Activated CD8-positive, alpha-beta T cell treated with anti-CD3 and anti-CD28 coated beads for 36 hours (primary cell): ENCODE data around the gene PLEKHG3. TPM values are rescaled to one million over a fixed set of nuclear protein-coding genes. Genes with fewer than 3 reads are reported as not detected.

Source experiments
- ATAC-seq: fragments of 200-7000 bp; cut with Tn5 transposase; one replicate; pipeline ENCODE4 v1.10.0; 2021; ENCODE audit warnings: mild to moderate bottlenecking, moderate library complexity
- CTCF ChIA-PET: fragments of 350-600 bp; sonication (Branson Sonifier 250); formaldehyde crosslinking; loops from one replicate; lab custom pipeline; 2021; ENCODE audit warnings: antibody characterized with exemption; lab: Charles Lee
- POLR2A ChIA-PET: fragments of 350-600 bp; sonication (Branson Sonifier 250); formaldehyde crosslinking; loops from one replicate; lab custom pipeline; 2021; ENCODE audit warnings: antibody characterized with exemption; lab: Charles Lee
- DNase-seq: peaks from one replicate; pipeline ENCODE4 v3.0.0-alpha.2; 2020
- H3K27ac Mint-ChIP-seq: one replicate; pipeline ENCODE4 v1.8.0; 2021; ENCODE audit warnings: mild to moderate bottlenecking, mixed read lengths
- H3K27me3 Mint-ChIP-seq: one replicate; pipeline ENCODE4 v1.8.0; 2021; ENCODE audit warnings: mixed read lengths
- H3K36me3 Mint-ChIP-seq: one replicate; pipeline ENCODE4 v1.8.0; 2021; ENCODE audit warnings: low read depth, mixed read lengths
- H3K4me1 Mint-ChIP-seq: one replicate; pipeline ENCODE4 v1.8.0; 2021; ENCODE audit warnings: low read depth, mixed read lengths
- H3K4me3 Mint-ChIP-seq: one replicate; pipeline ENCODE4 v1.8.0; 2021; ENCODE audit warnings: mild to moderate bottlenecking, moderate library complexity, mixed read lengths
- H3K9me3 Mint-ChIP-seq: one replicate; pipeline ENCODE4 v1.8.0; 2021; ENCODE audit warnings: mixed read lengths
- intact Hi-C: fragments of 100-400 bp; cut with micrococcal nuclease; formaldehyde crosslinking; loops from one replicate; pipeline ENCODE4 v1.10.0; 2022
- total RNA-seq, 2 experiments: library from RNA; stranded (reverse); gene quantifications; one replicate each; pipeline ENCODE4 v1.2.3, GENCODE V29; 2021
- TF ChIP-seq, protein P1 (sequence below): fragments of 200-600 bp; IDR thresholded peaks from one replicate; pipeline ENCODE4 v1.8.0; 2022; ENCODE audit warnings: antibody characterized with exemption, mild to moderate bottlenecking

PLEKHG3 gene
- total RNA-seq, 2 experiments from 2014 or later, result 2.7 to 2.8 TPM

DNA sequence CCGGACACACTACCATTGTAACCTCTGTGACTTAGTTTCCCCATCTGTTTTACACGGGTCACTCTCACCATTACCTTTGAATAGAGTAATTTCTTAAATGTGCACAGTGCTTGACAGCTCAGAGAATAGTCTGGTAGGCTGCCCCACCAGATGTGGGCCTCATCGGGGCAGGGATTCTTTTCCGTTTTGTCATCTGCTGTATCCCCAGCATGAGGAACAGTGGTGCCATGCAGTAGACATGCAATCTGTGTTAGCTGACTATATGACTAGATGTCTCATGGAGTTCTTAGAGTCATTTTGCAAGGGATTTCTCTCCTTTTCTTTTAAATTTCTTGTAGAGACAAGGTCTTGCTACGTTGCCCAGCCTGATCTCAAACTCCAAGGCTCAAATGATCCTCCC is 44.9 kb upstream of the PLEKHG3 start:
- CTCF ChIA-PET, result interaction anchor here (1.0 to 1.1 kb wide), 2 partner anchors 14 to 103 kb away, joined by 3 read pairs; no protein-coding TSS in a partner anchor
- H3K4me1 Mint-ChIP-seq, result peaks cover 7% of the 10 kb centered on the region
- no peak overlapping the region for H3K4me3 Mint-ChIP-seq
- ATAC-seq, result no peak
- H3K27me3 Mint-ChIP-seq, result peaks cover 11% of the 10 kb centered on the region
- intact Hi-C loops, result no loop called here
- TF ChIP-seq, protein P1, sequence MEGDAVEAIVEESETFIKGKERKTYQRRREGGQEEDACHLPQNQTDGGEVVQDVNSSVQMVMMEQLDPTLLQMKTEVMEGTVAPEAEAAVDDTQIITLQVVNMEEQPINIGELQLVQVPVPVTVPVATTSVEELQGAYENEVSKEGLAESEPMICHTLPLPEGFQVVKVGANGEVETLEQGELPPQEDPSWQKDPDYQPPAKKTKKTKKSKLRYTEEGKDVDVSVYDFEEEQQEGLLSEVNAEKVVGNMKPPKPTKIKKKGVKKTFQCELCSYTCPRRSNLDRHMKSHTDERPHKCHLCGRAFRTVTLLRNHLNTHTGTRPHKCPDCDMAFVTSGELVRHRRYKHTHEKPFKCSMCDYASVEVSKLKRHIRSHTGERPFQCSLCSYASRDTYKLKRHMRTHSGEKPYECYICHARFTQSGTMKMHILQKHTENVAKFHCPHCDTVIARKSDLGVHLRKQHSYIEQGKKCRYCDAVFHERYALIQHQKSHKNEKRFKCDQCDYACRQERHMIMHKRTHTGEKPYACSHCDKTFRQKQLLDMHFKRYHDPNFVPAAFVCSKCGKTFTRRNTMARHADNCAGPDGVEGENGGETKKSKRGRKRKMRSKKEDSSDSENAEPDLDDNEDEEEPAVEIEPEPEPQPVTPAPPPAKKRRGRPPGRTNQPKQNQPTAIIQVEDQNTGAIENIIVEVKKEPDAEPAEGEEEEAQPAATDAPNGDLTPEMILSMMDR, result no peak
- no peak for DNase-seq
- POLR2A ChIA-PET, result interaction anchor here (0.7 kb wide), 1 partner anchor 41 kb away, joined by 3 read pairs; no protein-coding TSS in a partner anchor
- H3K9me3 Mint-ChIP-seq, result no peaks in the 10 kb centered on the region
- H3K36me3 Mint-ChIP-seq, result no peaks in the 10 kb centered on the region
- no peak overlapping the region for H3K27ac Mint-ChIP-seq

DNA sequence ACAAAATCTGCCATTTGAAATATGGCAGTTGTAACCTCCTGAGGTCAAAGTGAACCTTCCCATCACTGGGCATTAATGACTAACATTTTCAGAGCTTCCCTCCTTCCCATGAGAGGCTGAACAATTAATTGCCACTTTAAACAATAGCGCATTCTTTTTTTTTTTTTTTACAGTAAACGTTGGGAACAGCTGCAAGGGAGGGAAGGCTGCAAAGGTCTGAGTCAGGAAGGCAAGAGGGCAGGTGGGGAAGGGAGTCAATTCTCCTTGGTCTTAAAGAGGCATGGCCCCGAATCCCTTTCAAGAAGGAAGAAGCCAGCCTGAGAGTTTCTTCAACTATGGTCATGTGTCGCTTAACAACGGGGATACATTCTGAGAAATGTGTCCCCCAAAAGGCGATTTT is 41.0 kb upstream of the PLEKHG3 start:
- TF ChIP-seq, protein P1, result no peak
- ATAC-seq (no peak), DNase-seq (no peak)
- Mint-ChIP-seq H3K36me3 (no peaks in the 10 kb centered on the region), H3K27me3 (peaks cover 11% of the 10 kb centered on the region), H3K27ac (no peak overlapping the region), H3K4me1 (peaks cover 5% of the 10 kb centered on the region), H3K9me3 (no peaks in the 10 kb centered on the region), H3K4me3 (no peak overlapping the region)
- intact Hi-C loops, result no loop called here
- CTCF ChIA-PET, result interaction anchor here (1.4 kb wide), 1 partner anchor 248 kb away, joined by 3 read pairs; no protein-coding TSS in a partner anchor
- POLR2A ChIA-PET, result no interaction called here

DNA sequence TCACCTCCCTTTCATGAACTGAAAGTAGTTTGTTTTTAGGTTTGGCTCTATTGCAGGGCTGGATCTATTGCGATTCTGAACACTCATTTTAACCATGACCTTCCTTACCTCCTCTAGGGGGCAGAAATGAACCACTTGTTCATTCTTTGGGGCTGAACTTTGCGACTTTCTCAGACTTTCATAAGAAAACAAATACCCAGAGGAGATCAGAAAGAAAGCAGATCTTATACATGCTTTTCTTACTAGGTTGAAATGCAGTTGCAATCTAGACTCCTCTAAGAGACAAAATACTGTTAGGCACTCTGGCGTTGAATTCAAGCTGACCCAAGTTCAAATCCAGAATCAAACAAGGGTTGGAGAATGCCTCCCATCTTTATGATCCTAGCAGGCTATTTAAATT is 32.6 kb upstream of the PLEKHG3 start:
- CTCF ChIA-PET, result interaction anchor here (0.7 to 4.0 kb wide), 12 partner anchors 14 to 220 kb away, joined by 3 to 26 read pairs (median 4); no protein-coding TSS in a partner anchor
- ATAC-seq (peak; percentile 77), DNase-seq (no peak)
- peaks cover 7% of the 10 kb centered on the region for H3K4me1 Mint-ChIP-seq
- no peaks in the 10 kb centered on the region for H3K9me3 Mint-ChIP-seq
- TF ChIP-seq, protein P1, result peak; percentile 56
- POLR2A ChIA-PET, result no interaction called here
- no peaks in the 10 kb centered on the region for H3K27me3 Mint-ChIP-seq
- no peak overlapping the region for H3K27ac Mint-ChIP-seq
- intact Hi-C loops, result loop anchor here (5.0 kb wide), 1 partner anchor 91 kb away; no protein-coding TSS in a partner anchor
- H3K36me3 Mint-ChIP-seq, result no peaks in the 10 kb centered on the region
- no peak overlapping the region for H3K4me3 Mint-ChIP-seq

DNA sequence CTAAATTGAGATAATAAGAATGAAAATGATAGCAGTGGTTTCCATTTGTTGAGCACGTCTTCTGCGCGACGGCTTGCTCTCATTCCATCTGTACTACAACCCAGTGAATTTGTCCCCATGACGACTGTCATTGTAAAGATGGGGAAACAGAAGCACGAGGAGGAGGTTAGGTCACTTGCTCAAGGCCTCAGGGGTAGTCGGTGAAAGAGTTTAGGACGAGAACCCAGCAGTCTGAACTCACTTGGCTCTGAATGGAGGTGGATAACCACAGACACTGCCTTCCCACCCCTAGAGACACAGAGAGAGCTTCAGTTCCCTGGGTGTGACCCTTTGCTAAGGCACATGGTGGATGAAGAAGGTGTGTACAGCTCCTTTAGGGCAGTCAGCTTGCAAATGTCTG is 30.9 kb upstream of the PLEKHG3 start:
- TF ChIP-seq, protein P1, result no peak
- intact Hi-C loops, result loop anchor here (5.0 kb wide), 1 partner anchor 89 kb away; no protein-coding TSS in a partner anchor
- CTCF ChIA-PET, result interaction anchor here (1.8 to 4.0 kb wide), 4 partner anchors 37 to 219 kb away, joined by 4 to 26 read pairs (median 12); no protein-coding TSS in a partner anchor
- Mint-ChIP-seq H3K36me3 (no peaks in the 10 kb centered on the region), H3K4me3 (no peak overlapping the region), H3K9me3 (no peaks in the 10 kb centered on the region), H3K4me1 (peaks cover 7% of the 10 kb centered on the region), H3K27ac (no peak overlapping the region), H3K27me3 (no peaks in the 10 kb centered on the region)
- DNase-seq (no peak), ATAC-seq (no peak)
- POLR2A ChIA-PET, result interaction anchor here (0.7 kb wide), 1 partner anchor 66 kb away, joined by 3 read pairs; no protein-coding TSS in a partner anchor

DNA sequence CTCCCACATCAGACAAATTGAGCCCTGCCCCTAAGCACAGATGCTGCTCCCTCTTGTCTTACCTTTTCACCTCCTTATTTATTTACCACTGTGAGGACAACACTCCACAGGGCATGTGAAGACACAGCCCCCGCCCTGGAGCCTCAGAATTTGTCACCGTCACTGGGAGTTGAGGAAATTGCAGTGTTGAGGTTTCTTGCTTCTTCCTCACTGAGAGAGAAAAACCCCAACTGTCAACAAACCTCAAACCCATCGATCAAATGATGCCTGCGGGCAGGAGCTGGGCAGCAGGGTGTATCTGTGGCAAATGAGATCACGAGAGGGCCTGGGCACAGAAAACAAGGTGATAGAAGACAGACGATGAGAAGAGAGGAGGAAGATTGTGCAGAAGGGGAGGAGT is 30.5 kb upstream of the PLEKHG3 start:
- TF ChIP-seq, protein P1, result no peak
- CTCF ChIA-PET, result interaction anchor here (1.8 to 2.3 kb wide), 2 partner anchors 83 to 218 kb away, joined by 4 to 16 read pairs; no protein-coding TSS in a partner anchor
- POLR2A ChIA-PET, result interaction anchor here (0.7 kb wide), 1 partner anchor 66 kb away, joined by 3 read pairs; no protein-coding TSS in a partner anchor
- peak; percentile 37 for ATAC-seq
- no peak overlapping the region for H3K27ac Mint-ChIP-seq
- no peak overlapping the region for H3K4me3 Mint-ChIP-seq
- DNase-seq, result peak; percentile 40
- H3K27me3 Mint-ChIP-seq, result no peaks in the 10 kb centered on the region
- H3K9me3 Mint-ChIP-seq, result no peaks in the 10 kb centered on the region
- intact Hi-C loops, result loop anchor here (5.0 kb wide), 1 partner anchor 89 kb away; no protein-coding TSS in a partner anchor
- H3K4me1 Mint-ChIP-seq, result peaks cover 7% of the 10 kb centered on the region
- H3K36me3 Mint-ChIP-seq, result no peaks in the 10 kb centered on the region
